OCI-LY1 (cell line): ENCODE measurements around the gene HOXD9.

Experiments
- CTCF ChIP-seq: fragments of 200-600 bp; sonication (generic), shearing (Covaris generic); IDR thresholded peaks from 2 replicates; pipeline ENCODE4 v1.5.1; 2017; ENCODE audit warnings: mild to moderate bottlenecking, antibody characterized with exemption, low read length, moderate library complexity, mixed read lengths
- EZH2 ChIP-seq: fragments of 200-600 bp; sonication (generic), shearing (Covaris generic); IDR thresholded peaks from 2 replicates; pipeline ENCODE4 v1.8.0; 2017; ENCODE audit warnings: borderline replicate concordance, mixed run types, mild to moderate bottlenecking, antibody characterized with exemption, low read length, moderate library complexity, mixed read lengths

GRCh38 chr2:176101842-176102241 is 20.7 kb upstream of the HOXD9 start:
- TF ChIP-seq CTCF (no peak), EZH2 (no peak)
